ENCODE data around the gene RAB3GAP1. TPM values are rescaled to one million over a fixed set of nuclear protein-coding genes. Genes with fewer than 3 reads are reported as not detected.

RAB3GAP1 gene
- total RNA-seq, 1 donor from 2014 or later, result 50.1 TPM

- no peak for DNase-seq (ENCODE audit: extremely low read depth, low read depth, low spot score)
These were observed 107.1 kb downstream of the RAB3GAP1 start for GRCh38 chr2:135159191-135159590.

- DNase-seq (ENCODE audit: extremely low read depth, low read depth, low spot score), result no peak
These were observed 110.3 kb downstream of the RAB3GAP1 start for GRCh38 chr2:135162377-135162776.

- no peak for DNase-seq (ENCODE audit: extremely low read depth, low read depth, low spot score)
These were observed 110.7 kb downstream of the RAB3GAP1 start for GRCh38 chr2:135162786-135163185.

GRCh38 chr2:135163306-135163705 is 111.2 kb downstream of the RAB3GAP1 start:
- no peak for DNase-seq (ENCODE audit: extremely low read depth, low read depth, low spot score)

GRCh38 chr2:135163901-135164300 is 111.8 kb downstream of the RAB3GAP1 start:
- no peak for DNase-seq (ENCODE audit: extremely low read depth, low read depth, low spot score)

- DNase-seq (ENCODE audit: extremely low read depth, low read depth, low spot score), result no peak
These were observed 112.3 kb downstream of the RAB3GAP1 start for GRCh38 chr2:135164431-135164830.

GRCh38 chr2:135167273-135167672 is 115.2 kb downstream of the RAB3GAP1 start:
- no peak for DNase-seq (ENCODE audit: extremely low read depth, low read depth, low spot score)

GRCh38 chr2:135168204-135168856 is 116.2 kb downstream of the RAB3GAP1 start:
- DNase-seq (ENCODE audit: extremely low read depth, low read depth, low spot score), result no peak

GRCh38 chr2:135169900-135170753 is 118.0 kb downstream of the RAB3GAP1 start:
- no peak for DNase-seq (ENCODE audit: extremely low read depth, low read depth, low spot score)

GRCh38 chr2:135174049-135174809 is 122.1 kb downstream of the RAB3GAP1 start:
- DNase-seq (ENCODE audit: extremely low read depth, low read depth, low spot score), result no peak

- no peak for DNase-seq (ENCODE audit: extremely low read depth, low read depth, low spot score)
These were observed 122.7 kb downstream of the RAB3GAP1 start for GRCh38 chr2:135174810-135175093.

- DNase-seq (ENCODE audit: extremely low read depth, low read depth, low spot score), result no peak
These were observed 123.1 kb downstream of the RAB3GAP1 start for GRCh38 chr2:135175177-135175576.

GRCh38 chr2:135179689-135180088 is 127.6 kb downstream of the RAB3GAP1 start:
- no peak for DNase-seq (ENCODE audit: extremely low read depth, low read depth, low spot score)

GRCh38 chr2:135182190-135182589 is 130.1 kb downstream of the RAB3GAP1 start:
- no peak for DNase-seq (ENCODE audit: extremely low read depth, low read depth, low spot score)

- DNase-seq (ENCODE audit: extremely low read depth, low read depth, low spot score), result no peak
These were observed 130.5 kb downstream of the RAB3GAP1 start for GRCh38 chr2:135182601-135183000.

- no peak for DNase-seq (ENCODE audit: extremely low read depth, low read depth, low spot score)
These were observed 131.7 kb downstream of the RAB3GAP1 start for GRCh38 chr2:135183822-135184221.

GRCh38 chr2:135186054-135186453 is 134.0 kb downstream of the RAB3GAP1 start:
- no peak for DNase-seq (ENCODE audit: extremely low read depth, low read depth, low spot score)

- no peak for DNase-seq (ENCODE audit: extremely low read depth, low read depth, low spot score)
These were observed 135.2 kb downstream of the RAB3GAP1 start for GRCh38 chr2:135187270-135187669.

GRCh38 chr2:135189148-135189547 is 137.1 kb downstream of the RAB3GAP1 start:
- DNase-seq (ENCODE audit: extremely low read depth, low read depth, low spot score), result no peak

GRCh38 chr2:135190799-135191198 is 138.7 kb downstream of the RAB3GAP1 start:
- DNase-seq (ENCODE audit: extremely low read depth, low read depth, low spot score), result no peak

- DNase-seq (ENCODE audit: extremely low read depth, low read depth, low spot score), result no peak
These were observed 146.4 kb downstream of the RAB3GAP1 start for GRCh38 chr2:135198481-135198880.

- DNase-seq (ENCODE audit: extremely low read depth, low read depth, low spot score), result no peak
These were observed 150.7 kb downstream of the RAB3GAP1 start for GRCh38 chr2:135202751-135203150.

All from glomerular endothelial cell (primary cell).